22Rv1 (cell line): ENCODE measurements around the gene AGAP3.

Experiments used
- CTCF ChIP-seq: fragments of 450-650 bp; IDR thresholded peaks from 2 replicates; pipeline ENCODE4 v1.5.1; 2017; ENCODE audit warnings: mild to moderate bottlenecking
- ZFX ChIP-seq: fragments of 450-650 bp; IDR thresholded peaks from 2 replicates; pipeline ENCODE4 v1.6.1; 2017; ENCODE audit warnings: antibody characterized with exemption, borderline replicate concordance

GRCh38 chr7:151040616-151041375 is 45.5 kb upstream of the AGAP3 start:
- TF ChIP-seq CTCF = no peak
- TF ChIP-seq ZFX = no peak
